Bone marrow (tissue), 2 donors: Measurements from ENCODE around the gene GAK.

Experiments used
- DNase-seq, 2 donors: peaks; one replicate each; lab custom pipeline; 2025; lab: John Stamatoyannopoulos, UW

The GAK gene

GRCh38 chr4:964346-965025 lies 32.4 kb upstream of the GAK start:
- DNase-seq: no peak

- no peak for DNase-seq
Measured at GRCh38 chr4:963276-964225, 31.4 kb upstream of the GAK start.

GRCh38 chr4:962231-963208 lies 30.4 kb upstream of the GAK start:
- no peak for DNase-seq

DNA sequence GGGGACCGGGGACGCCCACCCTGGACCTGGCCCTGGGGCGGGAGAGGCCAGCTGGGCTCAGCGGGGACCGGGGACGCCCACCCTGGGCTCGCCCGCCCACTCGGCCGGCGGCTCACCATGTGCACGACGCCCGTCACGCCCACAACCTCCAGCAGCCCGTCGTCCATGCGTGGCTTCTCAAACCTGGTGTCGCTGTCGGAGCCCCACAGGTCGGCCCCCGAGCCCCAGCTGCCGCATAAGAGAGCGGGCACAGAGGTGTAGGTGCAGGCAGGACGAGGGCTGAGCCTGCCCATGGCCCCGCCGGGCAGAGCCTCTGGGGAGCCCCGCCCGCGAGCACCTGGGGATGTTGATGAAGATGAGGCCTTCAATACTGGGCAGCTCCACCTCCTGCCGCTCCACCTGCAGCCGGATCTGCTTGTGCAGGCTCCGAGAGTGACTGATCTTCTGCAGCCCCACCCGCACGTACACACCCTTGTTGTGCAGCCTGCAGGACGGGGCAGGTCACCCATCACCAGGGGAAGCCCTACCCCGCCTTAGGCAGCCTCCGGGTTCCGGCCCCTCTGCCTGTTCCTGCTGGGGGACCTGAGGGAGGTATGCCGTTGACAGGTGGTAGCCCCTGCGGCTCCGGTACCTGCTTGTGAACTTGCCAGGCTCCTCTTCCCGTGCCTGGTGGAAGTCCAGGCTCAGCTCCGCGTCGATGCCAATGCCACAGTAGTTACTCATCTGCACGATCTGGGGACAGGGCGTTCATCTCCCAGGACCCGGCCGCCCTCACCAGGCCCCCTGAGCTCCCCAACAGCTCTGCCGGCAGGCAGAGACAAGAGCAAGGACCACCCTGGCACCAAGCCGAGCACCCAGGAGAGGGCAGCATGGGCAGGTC lies 29.5 kb upstream of the GAK start:
- DNase-seq: no peak

- DNase-seq: no peak
Measured at GRCh38 chr4:960636-961350, 28.7 kb upstream of the GAK start.

DNA sequence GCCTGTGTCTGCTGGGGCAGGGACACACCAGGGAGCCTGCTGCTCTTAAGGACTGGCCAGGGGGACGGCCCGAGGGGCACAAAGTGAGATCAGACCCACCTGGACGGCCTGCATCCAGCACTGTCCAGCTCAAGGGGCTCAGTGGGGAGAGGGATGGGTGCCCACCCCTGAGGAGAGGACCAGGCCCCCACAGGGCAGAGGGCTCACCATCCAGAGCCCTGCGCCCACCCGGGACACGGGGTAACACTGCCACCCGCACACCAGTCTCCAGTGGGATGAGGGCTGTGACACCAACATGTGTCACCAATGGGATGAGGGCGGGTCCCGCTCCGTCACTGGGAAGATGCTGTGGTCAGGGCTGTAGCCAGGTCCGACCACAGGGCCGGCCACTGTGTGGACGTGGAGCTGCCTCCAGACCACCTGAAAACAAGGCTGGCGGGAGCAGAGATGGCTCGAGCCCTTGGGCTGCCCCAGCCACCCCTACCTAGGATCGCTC lies 28.1 kb upstream of the GAK start:
- DNase-seq: no peak

DNA sequence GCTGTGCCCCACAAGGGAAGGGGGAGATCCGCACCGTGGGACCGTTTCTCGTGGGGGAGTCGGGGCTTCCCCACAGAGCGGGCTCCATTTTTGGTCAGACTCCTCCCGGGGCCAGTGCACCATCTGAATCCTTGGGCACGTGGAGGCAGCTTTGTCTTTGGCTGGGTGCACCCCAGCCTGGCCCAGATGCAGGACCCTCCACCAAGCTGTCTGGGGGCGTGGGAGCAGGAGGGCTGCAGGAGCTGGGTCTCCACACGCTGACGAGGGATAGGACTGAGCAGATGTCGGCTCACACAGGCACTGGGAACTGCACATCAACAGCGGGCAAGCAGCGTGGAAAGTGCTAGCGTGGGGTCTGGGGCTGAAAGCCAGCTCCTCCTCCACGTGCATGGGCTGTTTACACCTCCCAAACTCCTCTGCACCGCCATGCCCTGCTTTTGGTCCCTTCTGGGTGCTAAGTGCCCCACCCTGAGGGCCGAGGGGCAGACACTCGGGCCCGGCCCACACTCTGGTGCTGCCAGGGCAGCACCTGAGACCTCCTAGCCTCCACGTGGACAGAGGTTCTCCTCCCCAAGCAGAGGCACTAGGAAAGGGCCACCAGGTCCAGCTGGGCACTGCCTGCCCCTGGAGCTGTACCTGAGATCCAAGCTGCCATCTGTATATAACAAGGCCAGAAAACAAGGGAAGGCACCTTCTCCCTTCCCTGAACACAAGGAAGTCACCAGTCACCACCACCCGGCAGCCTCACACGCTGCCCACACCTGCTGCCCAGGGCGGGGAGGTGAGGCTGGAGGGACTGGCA lies 27.4 kb upstream of the GAK start:
- no peak for DNase-seq

DNA sequence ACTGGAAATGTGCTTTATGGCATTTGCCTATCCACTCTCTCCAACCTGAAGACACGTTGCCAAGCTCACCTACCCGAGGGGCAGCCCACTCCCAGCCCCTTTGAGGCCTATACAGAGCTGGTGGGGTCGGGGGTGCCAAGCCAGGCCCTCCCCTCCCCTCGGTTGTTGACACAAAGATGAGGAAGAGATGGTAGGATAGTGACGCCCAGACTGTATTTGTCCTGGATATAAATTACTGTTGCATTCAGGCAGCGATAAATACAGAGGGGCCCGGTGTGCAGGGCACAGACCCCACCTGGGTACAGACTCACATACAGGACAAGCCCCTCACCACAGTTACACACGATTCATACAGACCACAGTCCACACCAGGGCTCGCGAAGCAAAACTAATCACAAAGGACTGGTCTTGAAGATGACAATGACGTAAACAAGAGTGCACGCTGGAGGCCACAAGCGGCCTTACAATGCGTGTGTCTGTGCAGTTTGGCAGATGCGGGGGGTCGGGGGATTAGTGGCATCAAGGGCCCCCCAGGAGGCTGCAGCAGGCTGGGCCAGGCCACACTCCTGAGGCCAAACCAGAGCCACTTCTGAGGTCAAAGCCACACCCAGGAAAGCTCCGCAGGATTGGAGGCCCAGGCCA lies 26.7 kb upstream of the GAK start:
- DNase-seq: no peak

DNA sequence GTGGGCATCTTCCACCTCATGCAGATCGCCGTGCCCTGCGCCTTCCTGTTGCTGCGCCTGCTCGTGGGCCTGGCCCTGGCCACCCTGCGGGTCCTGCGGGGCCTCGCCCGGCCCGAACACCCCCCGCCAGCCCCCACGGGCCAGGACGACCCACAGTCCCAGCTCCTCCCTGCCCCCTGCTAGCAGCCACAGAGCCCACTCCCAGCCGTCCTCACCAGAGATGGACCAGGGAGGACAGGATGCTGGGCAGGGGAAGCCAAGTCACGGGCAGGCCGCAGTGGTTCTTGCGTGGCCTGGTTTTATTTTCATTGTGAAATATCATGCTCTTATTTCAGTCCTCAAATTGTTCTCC lies 26.2 kb upstream of the GAK start:
- DNase-seq: no peak

- no peak for DNase-seq
Measured at GRCh38 chr4:957581-958313, 25.6 kb upstream of the GAK start.

DNA sequence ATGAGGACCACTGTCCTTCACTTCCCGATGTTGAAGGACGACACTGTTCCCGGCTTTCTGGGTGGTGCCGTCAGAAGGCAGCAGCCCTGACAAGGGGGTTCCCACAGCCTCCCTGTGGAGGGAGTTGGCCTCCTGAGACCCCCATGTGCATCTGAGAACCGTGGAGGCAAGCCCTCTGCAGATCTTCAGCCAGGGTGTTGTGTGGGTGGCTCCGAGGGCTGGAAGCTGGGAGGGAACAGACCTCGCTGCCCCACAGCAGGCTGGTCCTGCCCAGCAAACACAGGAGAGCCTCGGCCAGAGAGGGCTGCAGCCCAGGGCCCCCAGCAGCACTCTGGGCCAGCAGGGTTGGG lies 25.1 kb upstream of the GAK start:
- no peak for DNase-seq

DNA sequence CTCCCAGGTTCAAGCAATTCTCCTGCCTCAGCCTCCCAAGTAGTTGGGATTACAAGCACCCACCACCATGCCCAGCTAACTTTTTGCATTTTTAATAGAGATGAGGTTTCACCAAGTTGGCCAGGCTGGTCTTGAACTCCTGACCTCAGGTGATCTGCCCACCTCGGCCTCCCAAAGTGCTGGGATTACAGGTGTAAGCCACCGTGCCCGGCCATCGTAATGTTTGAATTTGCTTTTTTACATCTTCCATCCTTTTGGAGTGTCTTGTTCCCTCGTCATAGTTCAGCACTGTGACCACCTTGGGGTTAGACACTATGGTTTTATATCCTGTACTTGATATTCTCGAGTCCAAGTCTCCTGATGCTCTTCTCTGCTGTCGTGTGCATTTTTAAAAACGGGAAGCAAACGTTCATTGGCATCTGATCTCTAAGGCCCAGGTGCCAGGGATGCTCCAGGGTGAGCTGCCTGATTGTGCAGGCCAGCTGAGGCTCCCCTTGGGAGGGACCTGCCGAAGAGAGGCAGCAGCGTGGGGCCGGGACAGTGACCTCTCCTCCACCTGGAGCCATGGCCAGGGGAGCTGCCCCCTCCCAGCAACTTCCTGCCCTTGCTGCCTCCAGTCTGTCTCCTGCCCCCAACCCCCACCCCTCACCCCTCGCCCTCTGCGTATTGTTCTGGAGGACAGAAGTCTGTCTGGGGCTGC lies 24.6 kb upstream of the GAK start:
- DNase-seq: no peak

DNA sequence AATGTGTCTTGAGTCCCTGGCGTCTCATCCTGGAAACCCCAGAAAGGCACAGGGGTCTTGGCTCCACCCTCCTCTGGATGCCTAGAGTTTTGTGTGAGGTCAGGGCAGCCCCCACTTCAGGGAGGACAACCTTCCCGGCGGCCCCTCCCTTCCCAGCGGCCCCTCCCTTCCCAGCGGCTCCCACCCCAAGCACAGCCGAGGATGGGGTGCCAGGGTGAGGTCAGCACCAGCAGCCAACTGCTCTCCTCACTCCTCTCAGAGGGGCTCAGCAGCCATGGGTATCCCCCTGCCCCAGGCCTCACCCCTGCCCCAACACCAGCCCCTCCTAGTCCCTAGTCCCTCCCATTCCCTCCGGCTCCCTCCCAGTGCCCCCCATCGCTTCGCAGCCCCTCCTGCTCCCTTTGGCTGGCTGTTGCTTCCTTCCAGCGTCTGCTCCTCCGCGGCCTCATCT lies 23.8 kb upstream of the GAK start:
- DNase-seq: no peak

GRCh38 chr4:955161-955921 lies 23.2 kb upstream of the GAK start:
- DNase-seq: no peak

- no peak for DNase-seq
Measured at GRCh38 chr4:954211-955020, 22.3 kb upstream of the GAK start.

GRCh38 chr4:953574-953915 lies 21.4 kb upstream of the GAK start:
- DNase-seq: no peak
